ENCODE measurements around the gene LGR6.

The LGR6 gene

DNA sequence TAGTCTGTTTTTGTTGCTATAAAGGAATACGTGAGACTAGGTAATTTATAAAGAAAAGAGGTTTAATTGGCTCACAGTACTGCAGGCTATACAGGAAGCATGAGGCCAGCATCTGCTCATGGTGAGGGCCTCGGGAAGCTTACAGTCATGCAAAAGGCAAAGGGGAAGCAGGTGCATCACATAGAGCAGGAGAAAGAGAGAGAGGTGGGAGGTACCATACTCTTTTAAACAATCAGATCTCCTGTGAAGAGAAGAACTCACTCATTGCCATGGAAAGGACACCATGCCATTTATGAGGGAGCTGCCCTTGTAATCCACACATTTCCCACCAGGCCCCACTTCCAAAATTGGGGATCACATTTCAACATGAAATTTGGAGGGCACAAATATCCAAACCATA is 167.6 kb downstream of the LGR6 start:
- CTCF ChIA-PET = no interaction called here
- H3K4me3 ChIP-seq (ENCODE audit: low read depth, low read length) = no peak overlapping the region

DNA sequence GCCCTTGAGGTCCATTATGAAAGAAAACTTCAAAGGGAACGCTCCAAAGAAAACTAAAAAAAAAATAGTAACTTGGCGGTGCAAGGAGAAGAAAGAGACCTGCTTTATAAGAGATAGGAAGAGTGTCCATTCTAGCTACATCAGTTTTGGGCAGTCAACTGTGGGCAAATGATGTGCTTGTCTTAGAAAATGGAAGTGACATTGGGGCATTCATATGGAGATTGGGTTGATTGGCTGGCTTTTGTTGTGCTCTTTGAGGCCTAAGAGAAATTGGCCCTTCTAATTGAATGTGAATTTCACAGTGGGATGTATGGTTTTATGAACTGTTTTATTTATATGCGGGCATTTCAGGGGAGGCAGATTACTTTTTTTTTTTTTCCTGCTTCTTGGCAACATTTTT is 168.1 kb downstream of the LGR6 start:
- no peak overlapping the region for H3K4me3 ChIP-seq (ENCODE audit: low read depth, low read length)
- TF ChIP-seq ZNF37A (tag by site-specific recombination; IDR thresholded peaks at IDR 0.05) (no peak), SALL2 (tag by site-specific recombination; IDR thresholded peaks at IDR 0.05; ENCODE audit: borderline replicate concordance) (no peak), ZNF114 (tag by site-specific recombination; IDR thresholded peaks at IDR 0.05) (no peak), ZBTB17 (tag by site-specific recombination; IDR thresholded peaks at IDR 0.05) (no peak), ZNF426 (tag by site-specific recombination; IDR thresholded peaks at IDR 0.05) (no peak), ZNF521 (tag by site-specific recombination; IDR thresholded peaks at IDR 0.05) (no peak), ZNF366 (tag by site-specific recombination; conservative IDR thresholded peaks at IDR 0.05) (no peak), ZNF223 (tag by site-specific recombination; IDR thresholded peaks at IDR 0.05) (no peak), ZNF785 (tag by site-specific recombination; IDR thresholded peaks at IDR 0.05) (no peak), ZNF155 (tag by site-specific recombination; IDR thresholded peaks at IDR 0.05) (no peak), WT1 (tag by site-specific recombination; IDR thresholded peaks at IDR 0.05) (no peak), ZNF335 (tag by site-specific recombination; conservative IDR thresholded peaks at IDR 0.05) (no peak), ZNF266 (tag by site-specific recombination; IDR thresholded peaks at IDR 0.05; ENCODE audit: low read depth) (no peak), ZNF549 (tag by site-specific recombination; IDR thresholded peaks at IDR 0.05) (no peak), ZFP41 (tag by site-specific recombination; IDR thresholded peaks at IDR 0.05; ENCODE audit: borderline replicate concordance) (no peak), ZNF23 (tag by site-specific recombination; IDR thresholded peaks at IDR 0.05; ENCODE audit: borderline replicate concordance) (no peak)
- H3K36me3 ChIP-seq (ENCODE audit: control insufficient read depth in 2 of 2, insufficient read depth in 1 of 2, low read length in 2 of 2) = no peaks in the 10 kb centered on the region
- H3K4me1 ChIP-seq (ENCODE audit: control insufficient read depth, insufficient read depth, low read length) = no peaks in the 10 kb centered on the region
- H3K9me3 ChIP-seq (ENCODE audit: control insufficient read depth, insufficient read depth, low read depth, low read length) = no peaks in the 10 kb centered on the region
- POLR2A ChIA-PET = no interaction called here
- no peak overlapping the region for H3K27ac ChIP-seq (ENCODE audit: extremely low read depth, low read depth, low read length)
- CTCF ChIA-PET = no interaction called here

More for the DNA sequence above, 167.6 kb downstream of the LGR6 start:
- no peaks in the 10 kb centered on the region for H3K4me1 ChIP-seq (ENCODE audit: control insufficient read depth, insufficient read depth, low read length)
- H3K9me3 ChIP-seq (ENCODE audit: control insufficient read depth, insufficient read depth, low read depth, low read length) = no peaks in the 10 kb centered on the region
- no peaks in the 10 kb centered on the region for H3K36me3 ChIP-seq (ENCODE audit: control insufficient read depth in 2 of 2, insufficient read depth in 1 of 2, low read length in 2 of 2)
- H3K27ac ChIP-seq (ENCODE audit: extremely low read depth, low read depth, low read length) = no peak overlapping the region
- TF ChIP-seq ZNF548 (tag by site-specific recombination; IDR thresholded peaks at IDR 0.05) (no peak), ZNF341 (tag by site-specific recombination; IDR thresholded peaks at IDR 0.05; ENCODE audit: low read depth) (no peak), ZIC2 (tag by site-specific recombination; IDR thresholded peaks at IDR 0.05) (no peak), ZNF76 (tag by site-specific recombination; IDR thresholded peaks at IDR 0.05; ENCODE audit: borderline replicate concordance, low read depth) (no peak), ZNF623 (tag by site-specific recombination; IDR thresholded peaks at IDR 0.05) (no peak), YY1 (tag by site-specific recombination; IDR thresholded peaks at IDR 0.05) (no peak), ZNF404 (tag by site-specific recombination; IDR thresholded peaks at IDR 0.05) (no peak), ZNF768 (tag by site-specific recombination; IDR thresholded peaks at IDR 0.05) (no peak), SCRT1 (tag by site-specific recombination; IDR thresholded peaks at IDR 0.05; ENCODE audit: borderline replicate concordance) (no peak), KLF7 (tag by site-specific recombination; IDR thresholded peaks at IDR 0.05; ENCODE audit: borderline replicate concordance) (no peak), SALL2 (tag by site-specific recombination; IDR thresholded peaks at IDR 0.05; ENCODE audit: borderline replicate concordance) (no peak), EGR2 (tag by site-specific recombination; IDR thresholded peaks at IDR 0.05; ENCODE audit: low read depth) (no peak)
- TF ChIP-seq, protein P1, sequence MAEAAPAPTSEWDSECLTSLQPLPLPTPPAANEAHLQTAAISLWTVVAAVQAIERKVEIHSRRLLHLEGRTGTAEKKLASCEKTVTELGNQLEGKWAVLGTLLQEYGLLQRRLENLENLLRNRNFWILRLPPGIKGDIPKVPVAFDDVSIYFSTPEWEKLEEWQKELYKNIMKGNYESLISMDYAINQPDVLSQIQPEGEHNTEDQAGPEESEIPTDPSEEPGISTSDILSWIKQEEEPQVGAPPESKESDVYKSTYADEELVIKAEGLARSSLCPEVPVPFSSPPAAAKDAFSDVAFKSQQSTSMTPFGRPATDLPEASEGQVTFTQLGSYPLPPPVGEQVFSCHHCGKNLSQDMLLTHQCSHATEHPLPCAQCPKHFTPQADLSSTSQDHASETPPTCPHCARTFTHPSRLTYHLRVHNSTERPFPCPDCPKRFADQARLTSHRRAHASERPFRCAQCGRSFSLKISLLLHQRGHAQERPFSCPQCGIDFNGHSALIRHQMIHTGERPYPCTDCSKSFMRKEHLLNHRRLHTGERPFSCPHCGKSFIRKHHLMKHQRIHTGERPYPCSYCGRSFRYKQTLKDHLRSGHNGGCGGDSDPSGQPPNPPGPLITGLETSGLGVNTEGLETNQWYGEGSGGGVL (tag by site-specific recombination; IDR thresholded peaks at IDR 0.05) = no peak
- TF ChIP-seq, protein P2, sequence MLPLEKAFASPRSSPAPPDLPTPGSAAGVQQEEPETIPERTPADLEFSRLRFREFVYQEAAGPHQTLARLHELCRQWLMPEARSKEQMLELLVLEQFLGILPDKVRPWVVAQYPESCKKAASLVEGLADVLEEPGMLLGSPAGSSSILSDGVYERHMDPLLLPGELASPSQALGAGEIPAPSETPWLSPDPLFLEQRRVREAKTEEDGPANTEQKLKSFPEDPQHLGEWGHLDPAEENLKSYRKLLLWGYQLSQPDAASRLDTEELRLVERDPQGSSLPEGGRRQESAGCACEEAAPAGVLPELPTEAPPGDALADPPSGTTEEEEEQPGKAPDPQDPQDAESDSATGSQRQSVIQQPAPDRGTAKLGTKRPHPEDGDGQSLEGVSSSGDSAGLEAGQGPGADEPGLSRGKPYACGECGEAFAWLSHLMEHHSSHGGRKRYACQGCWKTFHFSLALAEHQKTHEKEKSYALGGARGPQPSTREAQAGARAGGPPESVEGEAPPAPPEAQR (tag by site-specific recombination; IDR thresholded peaks at IDR 0.05) = no peak
- TF ChIP-seq, protein P3, sequence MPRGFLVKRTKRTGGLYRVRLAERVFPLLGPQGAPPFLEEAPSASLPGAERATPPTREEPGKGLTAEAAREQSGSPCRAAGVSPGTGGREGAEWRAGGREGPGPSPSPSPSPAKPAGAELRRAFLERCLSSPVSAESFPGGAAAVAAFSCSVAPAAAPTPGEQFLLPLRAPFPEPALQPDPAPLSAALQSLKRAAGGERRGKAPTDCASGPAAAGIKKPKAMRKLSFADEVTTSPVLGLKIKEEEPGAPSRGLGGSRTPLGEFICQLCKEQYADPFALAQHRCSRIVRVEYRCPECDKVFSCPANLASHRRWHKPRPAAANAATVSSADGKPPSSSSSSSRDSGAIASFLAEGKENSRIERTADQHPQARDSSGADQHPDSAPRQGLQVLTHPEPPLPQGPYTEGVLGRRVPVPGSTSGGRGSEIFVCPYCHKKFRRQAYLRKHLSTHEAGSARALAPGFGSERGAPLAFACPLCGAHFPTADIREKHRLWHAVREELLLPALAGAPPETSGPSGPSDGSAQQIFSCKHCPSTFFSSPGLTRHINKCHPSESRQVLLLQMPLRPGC (tag by site-specific recombination; IDR thresholded peaks at IDR 0.05) = no peak
- TF ChIP-seq, protein P4, sequence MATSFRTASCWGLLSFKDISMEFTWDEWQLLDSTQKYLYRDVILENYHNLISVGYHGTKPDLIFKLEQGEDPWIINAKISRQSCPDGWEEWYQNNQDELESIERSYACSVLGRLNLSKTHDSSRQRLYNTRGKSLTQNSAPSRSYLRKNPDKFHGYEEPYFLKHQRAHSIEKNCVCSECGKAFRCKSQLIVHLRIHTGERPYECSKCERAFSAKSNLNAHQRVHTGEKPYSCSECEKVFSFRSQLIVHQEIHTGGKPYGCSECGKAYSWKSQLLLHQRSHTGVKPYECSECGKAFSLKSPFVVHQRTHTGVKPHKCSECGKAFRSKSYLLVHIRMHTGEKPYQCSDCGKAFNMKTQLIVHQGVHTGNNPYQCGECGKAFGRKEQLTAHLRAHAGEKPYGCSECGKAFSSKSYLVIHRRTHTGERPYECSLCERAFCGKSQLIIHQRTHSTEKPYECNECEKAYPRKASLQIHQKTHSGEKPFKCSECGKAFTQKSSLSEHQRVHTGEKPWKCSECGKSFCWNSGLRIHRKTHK (tag by site-specific recombination; IDR thresholded peaks at IDR 0.05) = no peak
- TF ChIP-seq, protein P5, sequence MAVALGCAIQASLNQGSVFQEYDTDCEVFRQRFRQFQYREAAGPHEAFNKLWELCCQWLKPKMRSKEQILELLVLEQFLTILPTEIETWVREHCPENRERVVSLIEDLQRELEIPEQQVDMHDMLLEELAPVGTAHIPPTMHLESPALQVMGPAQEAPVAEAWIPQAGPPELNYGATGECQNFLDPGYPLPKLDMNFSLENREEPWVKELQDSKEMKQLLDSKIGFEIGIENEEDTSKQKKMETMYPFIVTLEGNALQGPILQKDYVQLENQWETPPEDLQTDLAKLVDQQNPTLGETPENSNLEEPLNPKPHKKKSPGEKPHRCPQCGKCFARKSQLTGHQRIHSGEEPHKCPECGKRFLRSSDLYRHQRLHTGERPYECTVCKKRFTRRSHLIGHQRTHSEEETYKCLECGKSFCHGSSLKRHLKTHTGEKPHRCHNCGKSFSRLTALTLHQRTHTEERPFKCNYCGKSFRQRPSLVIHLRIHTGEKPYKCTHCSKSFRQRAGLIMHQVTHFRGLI (tag by site-specific recombination; IDR thresholded peaks at IDR 0.05) = no peak
- POLR2A ChIA-PET = no interaction called here
